ENCODE data around the gene SRGAP3.

The SRGAP3 gene

GRCh38 chr3:9214185-9214584 lies 35.3 kb downstream of the SRGAP3 start:
- H3K4me3 ChIP-seq (ENCODE audit: control insufficient read depth, low read depth, low read length): no peak overlapping the region
- TF ChIP-seq CTCF (IDR thresholded peaks at IDR 0.05; ENCODE audit: control insufficient read depth, insufficient read depth, low read depth, low read length, missing control alignments): no peak
- no peak for DNase-seq (ENCODE audit: low read depth)

GRCh38 chr3:9213019-9213634 lies 36.3 kb downstream of the SRGAP3 start:
- no peak for TF ChIP-seq CTCF (IDR thresholded peaks at IDR 0.05; ENCODE audit: control insufficient read depth, insufficient read depth, low read depth, low read length, missing control alignments)
- DNase-seq (ENCODE audit: low read depth): no peak
- H3K4me3 ChIP-seq (ENCODE audit: control insufficient read depth, low read depth, low read length): no peak overlapping the region

- H3K4me3 ChIP-seq (ENCODE audit: control insufficient read depth, low read depth, low read length): no peak overlapping the region
- no peak for TF ChIP-seq CTCF (IDR thresholded peaks at IDR 0.05; ENCODE audit: control insufficient read depth, insufficient read depth, low read depth, low read length, missing control alignments)
- DNase-seq (ENCODE audit: low read depth): peak; percentile 57
These were observed 38.1 kb downstream of the SRGAP3 start for GRCh38 chr3:9211155-9211950.

- no peak overlapping the region for H3K4me3 ChIP-seq (ENCODE audit: control insufficient read depth, low read depth, low read length)
- no peak for DNase-seq (ENCODE audit: low read depth)
- TF ChIP-seq CTCF (IDR thresholded peaks at IDR 0.05; ENCODE audit: control insufficient read depth, insufficient read depth, low read depth, low read length, missing control alignments): no peak
These were observed 39.7 kb downstream of the SRGAP3 start for GRCh38 chr3:9209777-9210176.

GRCh38 chr3:9208605-9209152 lies 40.8 kb downstream of the SRGAP3 start:
- no peak overlapping the region for H3K4me3 ChIP-seq (ENCODE audit: control insufficient read depth, low read depth, low read length)
- DNase-seq (ENCODE audit: low read depth): no peak
- TF ChIP-seq CTCF (IDR thresholded peaks at IDR 0.05; ENCODE audit: control insufficient read depth, insufficient read depth, low read depth, low read length, missing control alignments): no peak

GRCh38 chr3:9207116-9207763 lies 42.2 kb downstream of the SRGAP3 start:
- no peak for DNase-seq (ENCODE audit: low read depth)
- H3K4me3 ChIP-seq (ENCODE audit: control insufficient read depth, low read depth, low read length): no peak overlapping the region
- TF ChIP-seq CTCF (IDR thresholded peaks at IDR 0.05; ENCODE audit: control insufficient read depth, insufficient read depth, low read depth, low read length, missing control alignments): no peak
